HUES64 (cell line): Measurements from ENCODE around the gene HEATR5B. TPM values are rescaled to one million over a fixed set of nuclear protein-coding genes. Genes with fewer than 3 reads are reported as not detected.
A peak's percentile ranks its signal among the peaks of the same experiment; 100 is the strongest.

Experiments used
- H3K27ac ChIP-seq: 2 replicates; pipeline ENCODE4 v1.7.0; 2013; ENCODE audit warnings: low read depth, low read length, inconsistent platforms
- H3K27me3 ChIP-seq: 2 replicates; pipeline ENCODE4 v1.6.1; 2013; ENCODE audit warnings: mild to moderate bottlenecking, low read length; ENCODE audit not compliant: insufficient read depth
- H3K36me3 ChIP-seq: 2 replicates; pipeline ENCODE4 v1.6.1; 2013; ENCODE audit warnings: mild to moderate bottlenecking, low read length; ENCODE audit not compliant: insufficient read depth
- H3K4me1 ChIP-seq: 2 replicates; pipeline ENCODE4 v1.6.1; 2013; ENCODE audit warnings: mild to moderate bottlenecking, low read length, moderate library complexity; ENCODE audit not compliant: insufficient read depth
- H3K4me3 ChIP-seq: 2 replicates; pipeline ENCODE4 v1.5.1; 2013; ENCODE audit warnings: mild to moderate bottlenecking, low read length, moderate library complexity
- H3K9ac ChIP-seq: 2 replicates; pipeline ENCODE4 v1.6.1; 2013; ENCODE audit warnings: mild to moderate bottlenecking, low read depth, low read length
- H3K9me3 ChIP-seq: 2 replicates; pipeline ENCODE4 v1.6.1; 2013; ENCODE audit warnings: low read depth, low read length; ENCODE audit not compliant: insufficient read depth
- WGBS: fragments of 150-250, 120-280 bp; methylation state at CpG from one replicate; pipeline ENCODE4 v1.1.7; 2013; ENCODE audit warnings: missing lambda C conversion rate; 5-methylcytosine and 5-hydroxymethylcytosine counted together
- polyA plus RNA-seq, 2 experiments: library from polyadenylated mRNA; stranded (reverse); fragments of 50-300 nt; gene quantifications; one replicate each; pipeline ENCODE4 v1.2.3, GENCODE V29; 2013

Gene HEATR5B
- 8.1 TPM for polyA plus RNA-seq (2013, experiment 1 of 2)
- 7.5 TPM for polyA plus RNA-seq (2013, experiment 2 of 2)

DNA sequence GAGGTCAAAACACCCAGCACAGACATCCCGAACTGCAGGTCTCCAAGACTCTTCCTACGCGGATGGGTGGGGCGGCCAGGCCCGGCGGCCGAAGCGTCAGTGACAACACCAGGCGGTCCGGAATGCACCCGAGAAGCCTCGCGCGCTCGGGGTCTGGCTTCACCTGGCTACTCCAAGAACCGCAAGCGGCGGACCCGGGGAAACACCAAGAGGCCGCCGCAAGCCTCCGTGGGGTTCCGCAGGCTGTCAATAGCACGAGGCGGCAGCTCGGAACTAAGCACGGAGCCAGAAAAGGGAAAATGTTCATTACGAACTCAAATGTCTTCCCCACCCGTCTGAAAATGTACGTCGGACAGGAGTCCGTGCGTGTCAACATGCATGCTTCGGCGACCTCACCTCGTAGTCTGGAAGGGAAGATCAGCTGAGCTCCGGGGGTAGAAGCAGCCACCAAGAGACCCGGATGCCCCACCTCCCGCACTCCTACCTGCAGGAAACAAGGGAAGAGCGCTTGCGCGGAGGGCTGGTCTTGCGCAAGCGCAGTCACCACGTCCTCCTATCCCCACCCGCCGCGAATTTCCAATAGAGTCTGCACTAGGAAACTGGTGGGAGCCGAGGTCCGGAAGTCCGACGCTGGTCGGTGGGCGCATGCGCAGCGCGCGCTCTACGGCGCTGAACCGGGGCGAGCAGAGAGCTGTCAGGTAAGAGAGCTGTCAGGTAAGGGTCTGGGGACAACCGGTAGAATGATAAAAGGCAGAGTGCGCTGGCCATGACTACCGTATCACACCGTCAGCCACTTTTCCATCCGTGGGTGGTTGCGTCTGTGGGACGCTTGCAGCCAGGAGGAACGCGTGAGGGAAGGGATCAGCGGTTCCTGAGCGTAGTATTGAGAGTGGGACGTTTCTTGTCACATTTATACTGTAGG lies at the start of gene HEATR5B, which contains the start of gene GPATCH11:
HEATR5B (minus strand) TSS at position 500 of the 922 bp plus-strand sequence. CDS start 958 bp downstream, outside the sequence.
GPATCH11 (plus strand) TSS at position 646 of the 922 bp plus-strand sequence. CDS start 3,864 bp downstream, outside the sequence.
- Histone ChIP-seq H3K36me3 (peaks cover 2% of the 10 kb centered on the region), H3K27me3 (no peaks in the 10 kb centered on the region), H3K9me3 (no peaks in the 10 kb centered on the region), H3K4me1 (peaks cover 5% of the 10 kb centered on the region; the same call in 1 of the 2 replicates), H3K27ac (peak within 1 kb of the TSS; percentile 7; the same call in 1 of the 2 replicates), H3K4me3 (peak within 1 kb of the TSS; percentile 85), H3K9ac (peak within 1 kb of the TSS; percentile 76)
- WGBS = under 1% methylated on average over 72 of the region's 74 CpGs

DNA sequence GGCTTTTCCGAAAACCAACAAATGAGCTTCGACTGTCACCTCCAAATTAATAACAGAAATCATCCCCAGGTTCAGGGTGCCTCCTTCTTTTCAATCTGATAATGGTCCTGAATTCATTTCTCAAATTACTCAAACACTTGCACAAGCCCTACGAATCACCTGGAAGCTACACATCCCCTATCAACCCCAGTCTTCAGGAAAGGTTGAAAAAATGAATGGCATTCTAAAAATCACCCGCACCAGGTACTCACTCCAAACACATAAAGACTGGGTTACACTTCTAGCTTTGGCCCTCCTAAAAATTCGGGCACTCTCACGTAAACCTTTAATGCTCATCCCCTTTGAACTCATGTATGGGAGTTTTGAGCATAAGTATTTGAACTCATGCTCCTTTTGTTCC lies 48.7 kb upstream of the HEATR5B start:
- Histone ChIP-seq H3K9me3 (no peaks in the 10 kb centered on the region), H3K4me3 (no peak overlapping the region), H3K36me3 (peaks cover 82% of the 10 kb centered on the region), H3K9ac (no peak overlapping the region), H3K27me3 (no peaks in the 10 kb centered on the region), H3K4me1 (no peaks in the 10 kb centered on the region), H3K27ac (no peak overlapping the region)
- 98% methylated on average over 6 of the region's 6 CpGs for WGBS

DNA sequence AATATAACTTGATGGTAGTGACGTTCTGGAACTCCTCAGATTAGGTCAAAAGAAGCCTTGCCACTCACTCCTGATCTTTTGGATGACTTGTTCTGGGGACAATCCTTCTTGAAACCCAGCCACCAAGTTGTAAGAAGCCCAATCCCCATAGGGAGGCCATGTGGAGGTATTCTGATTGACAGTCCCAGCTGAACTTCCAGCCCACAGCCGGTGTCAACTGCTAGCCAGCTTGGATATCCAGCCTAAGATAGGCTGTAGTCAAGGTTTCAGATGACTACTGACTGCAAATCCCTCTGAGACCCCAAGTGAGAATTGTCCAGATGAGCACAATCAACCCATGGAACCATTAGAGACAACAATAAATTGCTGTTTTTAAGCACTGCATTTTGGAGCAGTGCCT lies 41.2 kb upstream of the HEATR5B start:
- no peaks in the 10 kb centered on the region for H3K27me3 ChIP-seq
- no peaks in the 10 kb centered on the region for H3K9me3 ChIP-seq
- H3K27ac ChIP-seq = no peak overlapping the region
- peaks cover 42% of the 10 kb centered on the region for H3K36me3 ChIP-seq
- no peaks in the 10 kb centered on the region for H3K4me1 ChIP-seq
- 95% methylated on average over 2 of the region's 2 CpGs for WGBS
- H3K9ac ChIP-seq = no peak overlapping the region
- H3K4me3 ChIP-seq = no peak overlapping the region

DNA sequence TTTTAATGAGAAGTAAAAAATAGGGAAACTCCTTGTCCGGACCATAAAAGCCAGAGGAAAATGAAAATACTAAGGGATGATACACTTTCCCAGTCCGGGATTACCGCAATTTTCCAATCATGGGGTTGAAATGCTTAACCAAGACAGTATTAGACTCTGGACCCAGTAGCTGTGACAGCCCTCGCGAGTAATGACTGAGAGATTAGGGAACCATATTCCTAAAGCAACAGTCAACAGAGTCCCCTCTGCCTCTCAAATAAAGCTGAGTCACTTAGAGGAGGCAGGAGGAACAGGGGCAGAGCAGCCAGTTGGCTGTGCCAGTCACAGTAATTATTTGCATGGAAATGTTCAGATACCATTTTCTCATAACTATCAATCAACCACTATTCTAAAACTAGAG lies 35.0 kb upstream of the HEATR5B start:
- Histone ChIP-seq H3K4me1 (no peaks in the 10 kb centered on the region), H3K36me3 (peaks cover 46% of the 10 kb centered on the region), H3K4me3 (no peak overlapping the region), H3K9me3 (no peaks in the 10 kb centered on the region), H3K9ac (no peak overlapping the region), H3K27ac (no peak overlapping the region), H3K27me3 (no peaks in the 10 kb centered on the region)
- 93% methylated on average over 5 of the region's 5 CpGs for WGBS

DNA sequence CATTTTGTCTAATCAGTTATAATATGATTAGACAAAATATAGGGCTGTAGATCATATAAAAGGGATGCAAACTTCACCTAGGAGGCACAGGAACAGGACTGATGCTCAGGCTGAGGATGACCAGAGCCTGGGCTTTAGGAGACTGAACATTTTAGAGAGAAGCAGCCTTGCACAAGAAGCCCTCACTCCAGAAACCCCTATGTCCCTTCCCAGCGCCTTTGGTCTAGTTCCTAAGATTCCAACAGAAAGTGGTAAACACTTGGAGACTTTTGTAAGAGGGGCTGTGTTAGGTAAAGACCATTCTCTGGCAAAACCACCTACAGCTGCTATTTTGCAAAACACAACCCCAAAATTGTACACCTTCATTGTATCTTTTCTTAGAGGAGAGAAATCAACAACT lies 33.4 kb upstream of the HEATR5B start:
- WGBS = no CpG with 5 or more reads among the region's 1 CpG
- Histone ChIP-seq H3K4me1 (no peaks in the 10 kb centered on the region), H3K36me3 (peaks cover 55% of the 10 kb centered on the region), H3K9me3 (no peaks in the 10 kb centered on the region), H3K9ac (no peak overlapping the region), H3K4me3 (no peak overlapping the region), H3K27ac (no peak overlapping the region), H3K27me3 (no peaks in the 10 kb centered on the region)

DNA sequence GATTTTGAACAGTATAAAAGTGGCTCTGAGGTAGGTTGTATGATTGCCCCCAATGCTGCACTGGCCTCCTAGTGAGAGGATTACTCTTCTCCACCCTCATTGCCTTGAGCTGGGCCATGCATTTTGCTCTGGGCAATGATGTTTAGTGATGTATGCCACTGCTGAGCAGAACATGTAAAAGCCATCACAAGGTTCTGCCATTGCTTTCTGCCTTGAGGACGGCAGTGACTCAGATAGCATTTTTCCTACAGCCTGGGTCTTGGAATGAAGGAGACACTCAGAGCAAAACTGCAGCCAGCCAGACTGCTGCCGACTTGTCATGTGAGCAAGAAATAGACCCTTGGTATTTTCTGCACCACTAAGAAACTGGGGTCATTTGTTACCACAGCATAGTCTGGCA lies 27.8 kb upstream of the HEATR5B start:
- H3K4me1 ChIP-seq = no peaks in the 10 kb centered on the region
- peaks cover 60% of the 10 kb centered on the region for H3K36me3 ChIP-seq
- no peaks in the 10 kb centered on the region for H3K27me3 ChIP-seq
- WGBS = 52% methylated on average over 2 of the region's 2 CpGs
- H3K9me3 ChIP-seq = no peaks in the 10 kb centered on the region
- H3K9ac ChIP-seq = no peak overlapping the region
- no peak overlapping the region for H3K4me3 ChIP-seq
- no peak overlapping the region for H3K27ac ChIP-seq

DNA sequence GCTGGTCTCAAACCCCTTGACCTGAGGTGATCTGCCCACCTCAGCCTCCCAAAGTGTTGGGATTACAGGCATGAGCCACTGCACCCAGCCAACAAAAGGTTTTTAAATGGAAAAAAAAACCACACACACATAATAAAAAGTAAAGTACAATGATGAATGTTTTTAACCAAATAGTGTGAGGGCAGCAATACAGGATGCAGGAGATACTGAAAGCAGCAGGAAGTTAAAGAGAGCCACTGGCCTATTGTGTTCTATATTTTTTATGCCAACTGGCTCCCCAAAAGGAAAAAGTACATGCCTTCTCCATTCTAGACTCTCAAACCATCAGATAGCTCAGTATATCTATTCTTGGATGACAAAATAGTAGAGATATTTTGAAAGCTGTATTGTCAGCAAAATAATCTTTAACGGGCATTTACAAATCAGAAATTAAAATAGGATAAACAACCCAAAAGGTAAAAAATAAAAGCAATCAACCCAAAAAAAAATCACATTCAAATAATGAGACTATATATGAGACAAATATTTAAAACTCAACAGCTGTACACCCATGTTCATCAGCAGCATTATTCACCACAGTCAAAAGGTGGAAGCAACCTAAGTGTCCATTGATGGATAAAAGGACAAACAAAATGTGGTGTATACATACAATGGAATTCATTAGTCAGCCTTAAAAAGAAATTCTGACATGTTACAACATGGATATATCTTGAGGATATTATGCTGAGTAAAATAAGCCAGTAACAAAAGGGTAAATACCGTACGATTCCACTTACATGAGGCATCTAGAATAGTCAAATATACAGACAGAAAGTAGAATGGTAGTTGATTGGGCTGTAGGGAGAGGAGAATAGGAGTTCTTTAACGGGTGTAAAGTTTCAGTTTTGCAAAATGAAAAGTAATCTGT lies 26.4 kb upstream of the HEATR5B start:
- H3K4me1 ChIP-seq = peaks cover 5% of the 10 kb centered on the region
- H3K27ac ChIP-seq = no peak overlapping the region
- 98% methylated on average over 3 of the region's 4 CpGs for WGBS
- H3K4me3 ChIP-seq = no peak overlapping the region
- peaks cover 60% of the 10 kb centered on the region for H3K36me3 ChIP-seq
- H3K9me3 ChIP-seq = no peaks in the 10 kb centered on the region
- H3K9ac ChIP-seq = no peak overlapping the region
- H3K27me3 ChIP-seq = no peaks in the 10 kb centered on the region

DNA sequence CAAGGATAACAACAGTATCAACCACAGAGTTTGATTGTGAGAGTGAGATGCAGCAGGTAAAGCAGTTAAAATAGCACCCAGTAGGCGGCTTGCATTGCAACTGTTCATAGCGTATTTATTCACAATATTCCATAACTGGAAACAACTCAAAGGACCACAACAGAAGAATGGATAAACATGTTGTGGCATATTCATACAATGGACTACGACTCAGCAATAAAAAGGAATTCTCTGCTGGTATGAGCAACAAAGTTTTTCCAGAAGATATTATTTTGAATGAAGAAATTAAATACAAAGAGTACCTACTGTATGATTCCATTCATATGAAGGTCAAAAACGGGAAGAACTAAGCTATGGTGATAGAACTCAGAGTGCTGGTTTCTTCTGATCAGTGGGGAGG lies 25.4 kb upstream of the HEATR5B start:
- peaks cover 12% of the 10 kb centered on the region for H3K4me1 ChIP-seq
- H3K27me3 ChIP-seq = no peaks in the 10 kb centered on the region
- peaks cover 54% of the 10 kb centered on the region for H3K36me3 ChIP-seq
- no peak overlapping the region for H3K9ac ChIP-seq
- no peak overlapping the region for H3K27ac ChIP-seq
- no peaks in the 10 kb centered on the region for H3K9me3 ChIP-seq
- no peak overlapping the region for H3K4me3 ChIP-seq
- WGBS = 91% methylated on average over 4 of the region's 4 CpGs

DNA sequence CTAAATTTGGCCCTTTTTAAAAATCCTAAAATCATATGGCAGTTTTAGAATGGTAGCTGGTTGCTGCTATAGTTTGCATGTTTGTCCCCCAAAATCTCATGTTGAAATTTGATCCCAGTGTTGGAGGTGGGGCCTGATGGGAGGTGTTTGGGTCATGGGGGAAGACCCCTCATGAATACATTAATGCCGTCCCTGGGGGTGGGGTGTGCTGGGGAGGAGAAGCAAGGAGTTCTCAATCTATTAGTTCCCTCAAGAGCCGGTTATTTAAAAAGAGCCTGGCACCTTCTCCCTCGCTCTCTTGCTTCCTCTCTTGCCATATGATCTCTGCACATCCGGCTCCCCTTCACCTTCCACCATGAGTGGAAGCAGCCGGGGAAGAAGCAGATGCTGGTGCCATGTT lies 21.0 kb upstream of the HEATR5B start:
- peaks cover 12% of the 10 kb centered on the region for H3K4me1 ChIP-seq
- H3K27me3 ChIP-seq = no peaks in the 10 kb centered on the region
- H3K36me3 ChIP-seq = peaks cover 44% of the 10 kb centered on the region
- no peaks in the 10 kb centered on the region for H3K9me3 ChIP-seq
- H3K27ac ChIP-seq = peak overlapping the region; percentile 13; the same call in 1 of the 2 replicates
- 80% methylated on average over 5 of the region's 5 CpGs for WGBS
- H3K4me3 ChIP-seq = no peak overlapping the region
- no peak overlapping the region for H3K9ac ChIP-seq

DNA sequence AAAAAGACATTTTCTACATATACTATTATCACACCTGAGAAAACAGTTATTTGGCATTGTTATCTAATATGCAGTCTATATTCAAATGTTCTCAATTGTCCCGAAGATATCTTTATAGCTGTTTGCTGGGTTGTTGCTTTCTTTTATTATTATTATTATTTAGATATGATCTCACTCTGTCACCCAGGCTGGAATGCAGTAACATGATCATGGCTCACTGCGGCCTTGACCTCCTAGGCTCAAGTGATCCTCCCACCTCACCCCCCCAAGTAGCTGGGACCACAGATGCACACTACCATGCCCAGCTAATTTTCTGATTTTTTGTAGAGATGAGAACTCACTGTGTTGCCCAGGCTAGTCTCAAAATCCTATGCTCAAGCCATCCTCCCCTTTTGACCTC lies 20.0 kb upstream of the HEATR5B start:
- Histone ChIP-seq H3K9me3 (no peaks in the 10 kb centered on the region), H3K27me3 (no peaks in the 10 kb centered on the region), H3K9ac (no peak overlapping the region), H3K27ac (no peak overlapping the region), H3K36me3 (peaks cover 43% of the 10 kb centered on the region), H3K4me3 (no peak overlapping the region), H3K4me1 (peaks cover 12% of the 10 kb centered on the region)
- WGBS = 93% methylated on average over 1 of the region's 2 CpGs

DNA sequence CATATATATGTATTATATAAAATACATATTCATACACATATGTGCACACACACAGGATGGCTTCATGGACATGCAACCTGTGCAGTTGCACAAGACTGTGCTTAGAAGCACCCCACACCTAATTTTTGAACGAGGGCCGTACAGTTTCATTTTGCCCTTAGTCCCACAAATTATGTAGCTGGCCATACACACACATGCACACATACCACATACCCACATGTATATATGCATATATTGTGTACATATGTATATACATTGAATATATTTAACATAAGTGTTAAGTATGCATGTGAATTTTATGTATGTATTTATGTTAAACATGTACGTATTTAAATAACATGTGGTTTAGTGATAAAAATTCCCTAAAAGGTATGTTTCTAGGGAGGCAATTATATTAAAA lies 18.4 kb upstream of the HEATR5B start:
- Histone ChIP-seq H3K27me3 (no peaks in the 10 kb centered on the region), H3K4me1 (peaks cover 12% of the 10 kb centered on the region), H3K9me3 (no peaks in the 10 kb centered on the region), H3K27ac (no peak overlapping the region), H3K4me3 (no peak overlapping the region), H3K9ac (no peak overlapping the region), H3K36me3 (peaks cover 29% of the 10 kb centered on the region)
- 97% methylated on average over 3 of the region's 3 CpGs for WGBS
